ENCODE results near the gene ASIC5.

ASIC5 gene, protein sequence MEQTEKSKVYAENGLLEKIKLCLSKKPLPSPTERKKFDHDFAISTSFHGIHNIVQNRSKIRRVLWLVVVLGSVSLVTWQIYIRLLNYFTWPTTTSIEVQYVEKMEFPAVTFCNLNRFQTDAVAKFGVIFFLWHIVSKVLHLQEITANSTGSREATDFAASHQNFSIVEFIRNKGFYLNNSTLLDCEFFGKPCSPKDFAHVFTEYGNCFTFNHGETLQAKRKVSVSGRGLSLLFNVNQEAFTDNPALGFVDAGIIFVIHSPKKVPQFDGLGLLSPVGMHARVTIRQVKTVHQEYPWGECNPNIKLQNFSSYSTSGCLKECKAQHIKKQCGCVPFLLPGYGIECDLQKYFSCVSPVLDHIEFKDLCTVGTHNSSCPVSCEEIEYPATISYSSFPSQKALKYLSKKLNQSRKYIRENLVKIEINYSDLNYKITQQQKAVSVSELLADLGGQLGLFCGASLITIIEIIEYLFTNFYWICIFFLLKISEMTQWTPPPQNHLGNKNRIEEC

DNA sequence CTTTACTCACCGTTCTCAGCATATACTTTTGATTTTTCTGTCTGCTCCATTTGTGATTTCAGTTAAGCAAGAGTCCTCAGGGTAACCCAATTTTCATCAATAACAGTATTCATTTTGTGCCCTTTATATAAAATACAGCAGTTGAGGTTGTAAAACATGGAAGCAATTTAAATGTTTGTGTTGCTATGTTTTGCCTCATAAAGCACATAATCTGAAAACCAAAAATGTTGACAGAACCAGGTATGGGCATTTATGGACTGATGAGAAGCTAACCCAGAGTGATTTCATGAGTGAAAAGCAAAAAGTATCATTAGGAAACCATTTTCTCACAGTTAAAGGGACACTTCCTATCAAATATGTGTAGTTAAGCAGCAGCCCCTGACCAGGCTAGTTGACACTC lies at the start of gene ASIC5:
Gene ASIC5, minus strand, starts transcription at position 101 of the 400 bp plus-strand sequence. Its CDS starts 51 bp downstream, at position 50.
- Histone ChIP-seq H3K9ac (ENCODE audit: low read depth, low read length) (no peak within 1 kb of the TSS), H3K27me3 (ENCODE audit: insufficient read depth, low read length) (no peaks in the 10 kb centered on the region), H3K27ac (ENCODE audit: low read length) (no peak within 1 kb of the TSS), H3K4me3 (ENCODE audit: low read length) (no peak within 1 kb of the TSS), H3K36me3 (ENCODE audit: insufficient read depth, low read depth, low read length) (no peaks in the 10 kb centered on the region), H3K4me1 (ENCODE audit: insufficient read depth, low read length) (no peaks in the 10 kb centered on the region), H3K9me3 (ENCODE audit: insufficient read depth, low read depth, low read length) (peaks cover 24% of the 10 kb centered on the region)

DNA sequence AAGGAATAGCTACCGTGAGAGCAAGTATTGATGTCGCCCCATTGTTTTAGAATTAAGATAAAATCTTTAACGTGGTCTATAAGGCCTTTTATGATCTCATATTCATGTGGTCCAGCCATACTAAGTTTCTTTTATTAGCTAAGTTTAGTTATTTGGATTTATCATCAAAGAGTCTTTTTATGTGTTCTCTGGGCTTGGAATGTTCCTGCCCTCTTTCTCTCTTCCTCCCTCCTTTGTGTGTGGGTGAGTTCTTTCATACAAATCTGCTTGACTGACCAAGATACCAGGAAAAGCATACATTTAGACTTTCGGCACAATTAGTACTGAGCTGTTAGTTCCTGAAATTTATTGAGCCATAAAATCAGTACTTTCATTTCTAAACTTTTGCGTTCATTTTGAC lies 48.7 kb upstream of the ASIC5 start:
- Histone ChIP-seq H3K27me3 (ENCODE audit: insufficient read depth, low read length) (no peaks in the 10 kb centered on the region), H3K4me3 (ENCODE audit: low read length) (no peak overlapping the region), H3K36me3 (ENCODE audit: insufficient read depth, low read depth, low read length) (no peaks in the 10 kb centered on the region), H3K27ac (ENCODE audit: low read length) (no peak overlapping the region), H3K9me3 (ENCODE audit: insufficient read depth, low read depth, low read length) (no peaks in the 10 kb centered on the region), H3K4me1 (ENCODE audit: insufficient read depth, low read length) (no peaks in the 10 kb centered on the region), H3K9ac (ENCODE audit: low read depth, low read length) (no peak overlapping the region)

DNA sequence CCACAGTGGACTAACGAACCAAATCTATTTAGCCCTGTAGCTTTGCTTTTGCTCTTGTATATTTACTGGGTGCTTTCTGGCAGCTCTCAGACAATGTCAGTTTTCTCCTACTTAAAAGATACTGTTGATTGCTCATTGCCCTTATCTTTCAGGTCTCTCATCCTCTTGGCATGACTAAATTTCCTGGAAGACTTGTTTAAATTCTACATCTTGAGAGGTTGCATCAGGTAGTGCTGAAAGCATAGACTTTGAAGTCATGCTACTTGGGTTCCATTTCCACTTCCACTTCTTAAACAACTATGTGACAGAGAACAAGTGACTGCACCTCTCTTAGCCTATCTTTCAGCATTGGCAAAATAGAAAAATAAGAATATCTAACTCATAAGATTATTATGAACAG lies 45.8 kb upstream of the ASIC5 start:
- Histone ChIP-seq H3K4me3 (ENCODE audit: low read length) (no peak overlapping the region), H3K9me3 (ENCODE audit: insufficient read depth, low read depth, low read length) (no peaks in the 10 kb centered on the region), H3K36me3 (ENCODE audit: insufficient read depth, low read depth, low read length) (no peaks in the 10 kb centered on the region), H3K27me3 (ENCODE audit: insufficient read depth, low read length) (no peaks in the 10 kb centered on the region), H3K4me1 (ENCODE audit: insufficient read depth, low read length) (no peaks in the 10 kb centered on the region), H3K9ac (ENCODE audit: low read depth, low read length) (no peak overlapping the region), H3K27ac (ENCODE audit: low read length) (no peak overlapping the region)

DNA sequence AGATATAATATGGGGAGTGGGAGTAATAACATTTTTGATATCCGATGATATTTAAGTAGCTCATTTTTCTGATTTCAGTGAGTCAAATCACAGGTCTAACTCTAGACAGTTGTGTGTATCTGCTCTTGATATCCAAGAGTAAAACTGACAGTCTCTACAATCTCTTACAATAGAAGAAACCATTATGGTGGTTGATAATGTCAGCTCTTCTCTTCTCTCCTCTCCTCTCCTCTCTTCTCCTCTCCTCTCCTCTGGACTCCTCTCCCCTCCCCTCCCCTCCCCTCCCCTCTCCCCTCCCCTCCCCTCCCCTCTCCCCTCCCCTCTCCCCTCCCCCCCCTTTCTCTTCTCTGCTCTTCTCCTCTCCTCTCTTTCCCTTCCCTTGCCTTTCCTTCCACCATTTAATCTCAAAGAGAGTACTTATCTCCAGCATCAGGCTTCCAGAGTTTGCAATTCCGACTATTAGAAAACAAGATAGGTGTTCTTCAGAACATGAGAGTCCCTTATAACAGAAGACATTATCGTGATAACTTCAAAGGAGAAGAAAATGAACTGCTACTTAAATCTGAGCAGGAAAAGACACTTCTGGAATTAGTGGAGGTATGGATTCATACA lies 43.6 kb upstream of the ASIC5 start:
- Histone ChIP-seq H3K4me1 (ENCODE audit: insufficient read depth, low read length) (no peaks in the 10 kb centered on the region), H3K9ac (ENCODE audit: low read depth, low read length) (no peak overlapping the region), H3K27me3 (ENCODE audit: insufficient read depth, low read length) (no peaks in the 10 kb centered on the region), H3K36me3 (ENCODE audit: insufficient read depth, low read depth, low read length) (no peaks in the 10 kb centered on the region), H3K9me3 (ENCODE audit: insufficient read depth, low read depth, low read length) (no peaks in the 10 kb centered on the region), H3K27ac (ENCODE audit: low read length) (no peak overlapping the region), H3K4me3 (ENCODE audit: low read length) (no peak overlapping the region)

DNA sequence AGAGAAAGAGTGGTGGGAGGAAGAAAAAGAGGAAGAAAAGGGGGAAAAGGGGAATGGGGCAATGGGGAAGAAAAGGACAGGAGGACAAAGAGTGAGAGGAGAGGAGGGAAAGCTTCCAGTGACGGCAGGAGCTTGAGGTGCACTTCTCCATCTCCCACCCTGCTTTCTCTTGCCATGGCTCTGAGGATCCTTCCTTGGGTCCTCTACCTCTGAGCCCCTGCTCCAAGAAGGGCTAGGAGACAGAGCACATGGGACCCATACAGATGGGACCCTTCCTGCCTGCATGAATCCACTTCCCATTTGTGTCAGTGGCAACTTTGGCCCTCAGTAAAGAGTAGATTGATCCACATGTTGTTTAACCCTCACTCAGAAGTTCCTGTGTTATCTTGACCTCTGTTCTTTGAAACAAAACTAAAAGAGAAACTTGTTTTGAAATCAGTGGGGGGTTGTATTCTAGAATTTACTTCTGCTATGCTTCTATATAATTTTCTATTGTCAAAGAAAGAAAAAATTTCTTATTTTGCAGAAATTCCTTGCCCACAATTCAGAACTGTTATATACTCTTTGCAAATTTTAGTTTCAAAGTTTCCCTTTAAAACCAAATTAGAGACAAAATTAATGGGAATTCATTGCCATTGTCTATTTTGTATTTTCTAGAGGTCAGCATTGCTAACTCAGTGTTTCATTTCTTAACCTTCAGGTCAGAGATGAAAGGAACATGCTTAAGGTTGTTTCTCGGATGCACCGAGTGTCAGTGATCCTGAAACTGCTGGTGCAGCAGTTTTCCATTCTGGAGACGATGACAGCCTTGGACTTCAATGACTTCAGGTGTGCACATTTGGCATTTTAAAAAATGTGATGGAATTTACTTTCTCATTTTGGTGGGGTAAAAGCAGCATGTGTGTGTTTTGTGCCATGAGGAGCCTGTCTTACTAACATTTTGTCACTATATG lies 42.4 kb upstream of the ASIC5 start:
- Histone ChIP-seq H3K9me3 (ENCODE audit: insufficient read depth, low read depth, low read length) (no peaks in the 10 kb centered on the region), H3K36me3 (ENCODE audit: insufficient read depth, low read depth, low read length) (no peaks in the 10 kb centered on the region), H3K27me3 (ENCODE audit: insufficient read depth, low read length) (no peaks in the 10 kb centered on the region), H3K4me1 (ENCODE audit: insufficient read depth, low read length) (no peaks in the 10 kb centered on the region), H3K9ac (ENCODE audit: low read depth, low read length) (no peak overlapping the region), H3K4me3 (ENCODE audit: low read length) (no peak overlapping the region), H3K27ac (ENCODE audit: low read length) (no peak overlapping the region)

DNA sequence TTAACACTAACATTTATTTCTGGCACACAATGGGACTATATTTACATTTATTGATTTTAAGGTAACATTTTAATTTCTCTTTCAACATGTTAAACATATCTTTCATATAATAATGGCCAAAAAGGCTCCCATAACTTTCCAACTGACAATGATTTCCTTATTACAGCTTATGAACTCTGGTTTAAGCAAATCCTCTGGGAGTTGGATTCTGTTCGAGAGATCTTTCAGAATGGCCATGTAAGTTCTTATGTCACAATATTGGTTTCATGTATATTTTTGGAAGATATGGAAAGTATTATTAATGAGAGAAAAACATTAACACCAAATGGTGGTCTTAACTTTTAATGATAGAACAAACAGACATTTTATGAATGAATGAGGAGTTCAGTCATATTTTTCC lies 41.5 kb upstream of the ASIC5 start:
- H3K27me3 ChIP-seq (ENCODE audit: insufficient read depth, low read length) = no peaks in the 10 kb centered on the region
- H3K4me1 ChIP-seq (ENCODE audit: insufficient read depth, low read length) = no peaks in the 10 kb centered on the region
- no peak overlapping the region for H3K4me3 ChIP-seq (ENCODE audit: low read length)
- no peak overlapping the region for H3K27ac ChIP-seq (ENCODE audit: low read length)
- H3K9me3 ChIP-seq (ENCODE audit: insufficient read depth, low read depth, low read length) = no peaks in the 10 kb centered on the region
- H3K9ac ChIP-seq (ENCODE audit: low read depth, low read length) = no peak overlapping the region
- no peaks in the 10 kb centered on the region for H3K36me3 ChIP-seq (ENCODE audit: insufficient read depth, low read depth, low read length)

DNA sequence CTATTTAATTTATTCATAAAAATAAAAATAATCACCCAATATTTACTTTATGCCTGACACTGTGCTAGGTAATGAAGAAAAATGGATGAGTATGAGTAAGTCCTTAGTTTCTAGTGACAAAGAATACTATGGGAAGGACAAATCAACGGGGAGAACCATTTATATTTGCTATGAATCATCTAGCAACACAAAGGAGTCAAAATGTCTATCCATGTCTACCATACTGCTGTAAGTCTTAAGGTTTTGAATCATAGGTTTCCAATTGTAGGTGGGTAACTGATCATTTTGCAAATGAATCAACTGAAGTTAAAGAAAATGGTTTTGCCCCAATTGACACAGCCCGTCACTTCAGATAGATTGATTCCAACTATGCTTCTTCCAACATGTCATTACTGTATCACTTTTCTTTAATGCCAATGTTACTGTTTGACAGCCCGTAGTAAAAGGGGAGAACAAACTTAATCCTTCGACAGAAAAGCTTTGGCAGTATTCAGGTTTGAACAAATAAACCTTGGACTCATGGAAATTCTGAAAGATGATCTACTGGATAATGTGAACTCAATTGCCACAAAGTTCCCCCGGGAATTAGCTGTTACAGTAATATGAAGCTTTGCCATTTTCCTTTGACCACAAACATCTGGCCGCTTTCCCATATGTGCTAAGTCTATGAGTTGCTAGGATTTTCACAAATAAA lies 40.6 kb upstream of the ASIC5 start:
- Histone ChIP-seq H3K36me3 (ENCODE audit: insufficient read depth, low read depth, low read length) (no peaks in the 10 kb centered on the region), H3K27ac (ENCODE audit: low read length) (no peak overlapping the region), H3K4me1 (ENCODE audit: insufficient read depth, low read length) (no peaks in the 10 kb centered on the region), H3K4me3 (ENCODE audit: low read length) (no peak overlapping the region), H3K9me3 (ENCODE audit: insufficient read depth, low read depth, low read length) (no peaks in the 10 kb centered on the region), H3K27me3 (ENCODE audit: insufficient read depth, low read length) (no peaks in the 10 kb centered on the region), H3K9ac (ENCODE audit: low read depth, low read length) (no peak overlapping the region)

DNA sequence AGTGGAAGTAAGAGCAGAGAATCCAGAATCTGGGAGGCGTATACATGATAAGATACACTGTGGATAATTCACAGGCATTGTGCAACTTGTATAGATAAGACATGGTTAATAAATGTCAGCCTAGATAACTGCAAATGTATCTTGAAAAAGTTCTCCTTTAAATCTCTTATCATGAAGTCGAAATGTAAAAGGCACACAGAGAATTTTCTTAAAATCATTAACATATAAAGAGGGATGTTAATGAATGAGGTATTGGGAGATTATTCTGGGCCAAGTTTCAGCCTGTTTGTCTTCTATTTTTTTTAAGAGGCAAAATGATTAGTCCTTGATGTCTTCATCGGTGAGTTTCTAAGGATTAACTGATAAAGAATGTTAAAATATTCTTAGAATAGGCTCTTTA lies 38.3 kb upstream of the ASIC5 start:
- Histone ChIP-seq H3K9me3 (ENCODE audit: insufficient read depth, low read depth, low read length) (no peaks in the 10 kb centered on the region), H3K4me3 (ENCODE audit: low read length) (no peak overlapping the region), H3K27ac (ENCODE audit: low read length) (no peak overlapping the region), H3K27me3 (ENCODE audit: insufficient read depth, low read length) (no peaks in the 10 kb centered on the region), H3K9ac (ENCODE audit: low read depth, low read length) (no peak overlapping the region), H3K4me1 (ENCODE audit: insufficient read depth, low read length) (peaks cover 6% of the 10 kb centered on the region; the same call in 1 of the 2 replicates), H3K36me3 (ENCODE audit: insufficient read depth, low read depth, low read length) (no peaks in the 10 kb centered on the region)

DNA sequence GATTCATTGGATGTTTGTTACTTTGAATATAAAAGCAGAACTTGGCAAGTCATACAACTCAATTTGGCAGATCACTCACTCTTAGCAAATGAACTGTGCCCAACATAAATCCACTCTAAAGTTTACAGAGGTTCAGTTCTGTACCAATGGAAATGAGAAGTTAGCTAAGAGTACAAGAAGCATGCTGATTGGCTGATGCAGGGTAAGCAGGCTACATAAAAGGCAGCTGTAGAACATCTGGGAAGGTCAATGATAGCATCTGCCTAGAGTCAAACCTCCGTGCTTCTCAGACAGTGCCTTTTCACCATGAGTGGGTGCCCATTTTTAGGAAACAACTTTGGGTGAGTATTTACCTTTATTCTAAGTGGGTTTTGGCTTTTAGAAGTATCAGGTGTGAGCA lies 37.4 kb upstream of the ASIC5 start, which contains the start of gene TDO2:
Gene TDO2, plus strand, starts transcription at position 244 of the 400 bp plus-strand sequence. Its CDS starts 63 bp downstream, at position 307.
- Histone ChIP-seq H3K27ac (ENCODE audit: low read length) (no peak within 1 kb of the TSS), H3K4me3 (ENCODE audit: low read length) (no peak within 1 kb of the TSS), H3K9ac (ENCODE audit: low read depth, low read length) (no peak within 1 kb of the TSS), H3K27me3 (ENCODE audit: insufficient read depth, low read length) (no peaks in the 10 kb centered on the region), H3K4me1 (ENCODE audit: insufficient read depth, low read length) (peaks cover 6% of the 10 kb centered on the region; the same call in 1 of the 2 replicates), H3K9me3 (ENCODE audit: insufficient read depth, low read depth, low read length) (no peaks in the 10 kb centered on the region; the same call in 1 of the 2 replicates), H3K36me3 (ENCODE audit: insufficient read depth, low read depth, low read length) (no peaks in the 10 kb centered on the region)

DNA sequence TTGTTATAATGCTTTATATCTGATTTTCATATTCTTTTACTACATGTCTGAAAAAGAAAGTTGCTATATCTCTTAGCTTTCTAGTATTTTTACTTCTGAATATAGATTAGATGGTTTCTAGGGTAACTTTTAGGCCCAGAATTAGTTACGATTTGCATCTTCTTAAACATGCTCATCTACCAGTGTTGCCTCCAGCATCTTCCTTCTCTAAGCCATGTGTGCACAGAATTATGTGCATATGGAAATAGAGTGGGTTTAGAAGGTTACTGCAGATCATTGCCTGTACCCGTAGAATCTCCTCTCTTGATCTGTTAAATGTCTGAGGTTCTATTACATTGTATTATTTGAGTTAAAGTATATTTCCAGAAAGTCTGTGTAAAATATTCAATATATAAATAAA lies 34.9 kb upstream of the ASIC5 start:
- H3K9ac ChIP-seq (ENCODE audit: low read depth, low read length) = no peak overlapping the region
- H3K27ac ChIP-seq (ENCODE audit: low read length) = no peak overlapping the region
- no peaks in the 10 kb centered on the region; the same call in 1 of the 2 replicates for H3K9me3 ChIP-seq (ENCODE audit: insufficient read depth, low read depth, low read length)
- no peaks in the 10 kb centered on the region for H3K36me3 ChIP-seq (ENCODE audit: insufficient read depth, low read depth, low read length)
- no peak overlapping the region for H3K4me3 ChIP-seq (ENCODE audit: low read length)
- no peaks in the 10 kb centered on the region for H3K27me3 ChIP-seq (ENCODE audit: insufficient read depth, low read length)
- peaks cover 6% of the 10 kb centered on the region; the same call in 1 of the 2 replicates for H3K4me1 ChIP-seq (ENCODE audit: insufficient read depth, low read length)

DNA sequence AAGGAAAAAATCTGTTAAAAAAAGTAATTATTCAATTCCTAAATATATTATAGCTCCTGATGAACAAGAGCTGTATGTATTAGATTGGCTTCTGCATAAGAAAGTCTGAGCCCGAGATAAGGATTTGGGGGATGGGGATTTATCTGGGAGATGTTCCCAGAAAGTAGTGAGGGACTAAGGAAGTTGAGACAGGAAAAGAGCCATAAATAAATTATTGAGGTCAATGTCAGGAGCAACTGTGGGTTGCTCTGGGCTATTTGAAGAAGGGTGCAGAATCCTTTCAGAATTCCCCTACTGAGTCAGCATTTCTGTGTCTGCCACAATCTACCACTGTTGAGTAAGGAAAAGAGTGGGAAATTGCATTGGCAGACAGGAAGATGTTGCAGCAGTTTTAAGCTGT lies 34.3 kb upstream of the ASIC5 start:
- no peak overlapping the region for H3K27ac ChIP-seq (ENCODE audit: low read length)
- H3K9me3 ChIP-seq (ENCODE audit: insufficient read depth, low read depth, low read length) = no peaks in the 10 kb centered on the region; the same call in 1 of the 2 replicates
- H3K9ac ChIP-seq (ENCODE audit: low read depth, low read length) = no peak overlapping the region
- no peaks in the 10 kb centered on the region for H3K36me3 ChIP-seq (ENCODE audit: insufficient read depth, low read depth, low read length)
- H3K4me3 ChIP-seq (ENCODE audit: low read length) = no peak overlapping the region
- H3K4me1 ChIP-seq (ENCODE audit: insufficient read depth, low read length) = peaks cover 6% of the 10 kb centered on the region; the same call in 1 of the 2 replicates
- H3K27me3 ChIP-seq (ENCODE audit: insufficient read depth, low read length) = no peaks in the 10 kb centered on the region
